Activated naive CD4-positive, alpha-beta T cell treated with anti-CD3 and anti-CD28 coated beads, Interleukin-2, amount 50 U/mL, for 16 hours (primary cell): ENCODE data around the gene MYRF.

Source experiments
- DNase-seq: peaks from one replicate; pipeline ENCODE4 v3.0.0-alpha.2; 2020

MYRF gene

GRCh38 chr11:61828379-61828628, 75.9 kb downstream of the MYRF start:
- DNase-seq: no peak

- peak; percentile 32 for DNase-seq
Observed at GRCh38 chr11:61828629-61829407, 76.4 kb downstream of the MYRF start.

GRCh38 chr11:61829806-61830205, 77.4 kb downstream of the MYRF start:
- DNase-seq: no peak

- DNase-seq: no peak
Observed at GRCh38 chr11:61830237-61831105, 78.0 kb downstream of the MYRF start.

- DNase-seq: no peak
Observed at GRCh38 chr11:61832207-61832606, 79.8 kb downstream of the MYRF start.

- DNase-seq: no peak
Observed at GRCh38 chr11:61832754-61833153, 80.3 kb downstream of the MYRF start.

GRCh38 chr11:61833471-61833870, 81.0 kb downstream of the MYRF start:
- DNase-seq: no peak

GRCh38 chr11:61833926-61834277, 81.5 kb downstream of the MYRF start:
- no peak for DNase-seq

GRCh38 chr11:61834278-61835048, 82.0 kb downstream of the MYRF start:
- no peak for DNase-seq

GRCh38 chr11:61836193-61836592, 83.8 kb downstream of the MYRF start:
- DNase-seq: no peak

- no peak for DNase-seq
Observed at GRCh38 chr11:61837411-61838005, 85.1 kb downstream of the MYRF start.
